Ishikawa (cell line): Measurements from ENCODE around the gene TCFL5.

Experiments
- CEBPB ChIP-seq: IDR thresholded peaks from 2 replicates; pipeline ENCODE4 v1.6.1; 2012
- CREB1 ChIP-seq: IDR thresholded peaks from 2 replicates; pipeline ENCODE4 v1.6.1; 2012; ENCODE audit warnings: low read depth
- EGR1 ChIP-seq: IDR thresholded peaks from 2 replicates; pipeline ENCODE4 v1.6.1; 2012
- EP300 ChIP-seq: IDR thresholded peaks from 2 replicates; pipeline ENCODE4 v1.6.1; 2012; ENCODE audit warnings: borderline replicate concordance
- FOXM1 ChIP-seq: IDR thresholded peaks from 2 replicates; pipeline ENCODE4 v1.6.1; 2012; ENCODE audit warnings: low read depth, borderline replicate concordance
- MAX ChIP-seq: IDR thresholded peaks from 2 replicates; pipeline ENCODE4 v1.6.1; 2012
- NFIC ChIP-seq: IDR thresholded peaks from 2 replicates; pipeline ENCODE4 v1.6.1; 2012
- RAD21 ChIP-seq: IDR thresholded peaks from 2 replicates; pipeline ENCODE4 v1.6.1; 2012; ENCODE audit warnings: low read depth
- REST ChIP-seq: IDR thresholded peaks from 2 replicates; pipeline ENCODE4 v1.6.1; 2012; ENCODE audit warnings: low read depth, mild to moderate bottlenecking
- TAF1 ChIP-seq: IDR thresholded peaks from 2 replicates; pipeline ENCODE4 v1.6.1; 2012; ENCODE audit warnings: low read depth, mild to moderate bottlenecking
- TCF12 ChIP-seq: IDR thresholded peaks from 2 replicates; pipeline ENCODE4 v1.6.1; 2012; ENCODE audit warnings: low read depth
- TEAD4 ChIP-seq: IDR thresholded peaks from 2 replicates; pipeline ENCODE4 v1.6.1; 2012
- USF1 ChIP-seq: IDR thresholded peaks from 2 replicates; pipeline ENCODE4 v1.6.1; 2012
- YY1 ChIP-seq: IDR thresholded peaks from 2 replicates; pipeline ENCODE4 v1.6.1; 2012; ENCODE audit warnings: low read depth
- ZBTB7A ChIP-seq: IDR thresholded peaks from 2 replicates; pipeline ENCODE4 v1.6.1; 2012; ENCODE audit warnings: low read depth

TCFL5 gene

GRCh38 chr20:62837790-62838127, 23.9 kb downstream of the TCFL5 start:
- TF ChIP-seq ZBTB7A (no peak), CREB1 (no peak), TAF1 (no peak), MAX (no peak), TEAD4 (no peak), EP300 (no peak), EGR1 (no peak), NFIC (no peak), USF1 (no peak), FOXM1 (no peak), YY1 (no peak), RAD21 (no peak), TCF12 (no peak)

GRCh38 chr20:62836967-62837490, 24.6 kb downstream of the TCFL5 start:
- TF ChIP-seq EGR1 (no peak), USF1 (no peak), CEBPB (no peak), ZBTB7A (no peak), FOXM1 (no peak), MAX (no peak), CREB1 (no peak), NFIC (no peak), TCF12 (no peak), RAD21 (no peak), REST (no peak)

GRCh38 chr20:62835931-62836861, 25.4 kb downstream of the TCFL5 start:
- no peak for TF ChIP-seq CREB1
- TF ChIP-seq TCF12, result no peak
- no peak for TF ChIP-seq TEAD4
- TF ChIP-seq TAF1, result no peak
- TF ChIP-seq EGR1, result no peak
- no peak for TF ChIP-seq EP300

- no peak for TF ChIP-seq USF1
- no peak for TF ChIP-seq ZBTB7A
- TF ChIP-seq YY1, result no peak
- no peak for TF ChIP-seq EGR1
- no peak for TF ChIP-seq EP300
- TF ChIP-seq NFIC, result no peak
- no peak for TF ChIP-seq FOXM1
- no peak for TF ChIP-seq TCF12
- no peak for TF ChIP-seq TAF1
Measured at GRCh38 chr20:62834967-62835730, 26.5 kb downstream of the TCFL5 start.

GRCh38 chr20:62832951-62833391, 28.7 kb downstream of the TCFL5 start:
- TF ChIP-seq TEAD4, result no peak
- no peak for TF ChIP-seq EGR1
- TF ChIP-seq MAX, result no peak
- no peak for TF ChIP-seq TAF1
- no peak for TF ChIP-seq USF1
- no peak for TF ChIP-seq ZBTB7A
- no peak for TF ChIP-seq CEBPB
- no peak for TF ChIP-seq TCF12
- TF ChIP-seq REST, result no peak
- TF ChIP-seq CREB1, result no peak
